OCI-LY7 (cell line): ENCODE data around the gene RPL28. TPM values are rescaled to one million over a fixed set of nuclear protein-coding genes. Genes with fewer than 3 reads are reported as not detected.

Experiments
- BruUV-seq: library from RNA; stranded (reverse); fragments of 400-500 nt; replicated peaks from 2 replicates; lab custom pipeline; 2021; lab: Mats Ljungman, UMichigan
- CTCF ChIA-PET: fragments of 300-600 bp; sonication (Branson Sonifier 250); formaldehyde crosslinking; loops from one replicate; lab custom pipeline; 2022; ENCODE audit warnings: antibody characterized with exemption; ENCODE audit not compliant: unreplicated experiment; lab: Charles Lee
- POLR2A ChIA-PET: fragments of 300-600 bp; sonication (Branson Sonifier 250); formaldehyde crosslinking; loops from one replicate; lab custom pipeline; 2022; ENCODE audit warnings: antibody characterized with exemption; lab: Charles Lee
- DNase-seq: peaks from one replicate; pipeline ENCODE4 v3.0.0-alpha.2; 2015; ENCODE audit warnings: low spot score
- H2AFZ ChIP-seq: fragments of 200-600 bp; sonication (generic), shearing (Covaris generic); 2 replicates; pipeline ENCODE4 v1.6.1; 2014; ENCODE audit warnings: mild to moderate bottlenecking, antibody characterized with exemption, low read length, moderate library complexity
- H3K27ac ChIP-seq: fragments of 200-600 bp; sonication (generic); 2 replicates; pipeline ENCODE4 v1.5.1; 2014; ENCODE audit warnings: mixed run types, low read depth, mild to moderate bottlenecking, moderate library complexity, low read length, inconsistent platforms; ENCODE audit not compliant: poor library complexity, severe bottlenecking
- H3K36me3 ChIP-seq: fragments of 200-600 bp; sonication (generic); 2 replicates; pipeline ENCODE4 v1.6.1; 2014; ENCODE audit warnings: mild to moderate bottlenecking, antibody characterized with exemption, low read length, moderate library complexity, mixed read lengths; ENCODE audit not compliant: insufficient read depth
- H3K4me1 ChIP-seq: fragments of 200-600 bp; sonication (generic); 2 replicates; pipeline ENCODE4 v1.5.1; 2014; ENCODE audit warnings: mild to moderate bottlenecking, low read length; ENCODE audit not compliant: insufficient read depth, poor library complexity, severe bottlenecking
- H3K4me2 ChIP-seq: fragments of 200-600 bp; sonication (generic); 2 replicates; pipeline ENCODE4 v1.6.1; 2014; ENCODE audit warnings: mild to moderate bottlenecking, low read length
- H3K4me3 ChIP-seq: fragments of 200-600 bp; sonication (generic); 2 replicates; pipeline ENCODE4 v1.5.1; 2014; ENCODE audit warnings: mild to moderate bottlenecking, low read depth, low read length; ENCODE audit not compliant: poor library complexity, severe bottlenecking
- H3K79me2 ChIP-seq: fragments of 200-600 bp; sonication (generic); 2 replicates; pipeline ENCODE4 v1.6.1; 2016; ENCODE audit warnings: low read depth, mild to moderate bottlenecking, low read length, moderate library complexity, mixed read lengths; ENCODE audit not compliant: insufficient read depth
- H3K9me2 ChIP-seq: fragments of 200-600 bp; sonication (generic); 2 replicates; pipeline ENCODE4 v1.6.1; 2016; ENCODE audit warnings: mild to moderate bottlenecking, low read length, mixed read lengths; ENCODE audit not compliant: insufficient read depth
- H3K9me3 ChIP-seq: fragments of 200-600 bp; sonication (generic); 2 replicates; pipeline ENCODE4 v1.6.1; 2014; ENCODE audit warnings: mild to moderate bottlenecking, mixed run types, low read length, mixed read lengths
- H4K20me1 ChIP-seq: fragments of 200-600 bp; sonication (generic); 2 replicates; pipeline ENCODE4 v1.6.1; 2014; ENCODE audit warnings: mild to moderate bottlenecking, antibody characterized with exemption, low read length, moderate library complexity, mixed read lengths; ENCODE audit not compliant: insufficient read depth
- CTCF ChIP-seq: fragments of 200-600 bp; sonication (generic); conservative IDR thresholded peaks from 2 replicates; pipeline ENCODE4 v1.5.1; 2014; ENCODE audit warnings: mild to moderate bottlenecking, antibody characterized with exemption, low read length, moderate library complexity, mixed read lengths
- EZH2phosphoT487 ChIP-seq: fragments of 200-600 bp; sonication (generic); IDR thresholded peaks from 2 replicates; pipeline ENCODE4 v1.6.1; 2018; ENCODE audit warnings: low read depth, borderline replicate concordance, mild to moderate bottlenecking, mixed run types, antibody characterized with exemption, low read length, moderate library complexity, mixed read lengths
- intact Hi-C: fragments of 100-400 bp; cut with micrococcal nuclease; formaldehyde crosslinking; loops from one replicate; pipeline ENCODE4 v1.10.0; 2022; ENCODE audit not compliant: unreplicated experiment
- total RNA-seq, 2 experiments: library from RNA; depleted of rRNA in 1 of 2; stranded (reverse); fragments of >200 nt in 1 of 2; shearing (Covaris generic) in 1 of 2; gene quantifications; 2 replicates each; pipeline ENCODE4 v1.2.3, GENCODE V29; 2014 to 2022

Gene RPL28
- total RNA-seq, 2 experiments from 2014 or later: 872 to 2,656 TPM

GRCh38 chr19:55451965-55452748 lies 66.4 kb downstream of the RPL28 start:
- POLR2A ChIA-PET: no interaction called here
- BruUV-seq: no TSS peak
- H3K79me2 ChIP-seq: no peaks in the 10 kb centered on the region
- no peak overlapping the region for H3K4me3 ChIP-seq
- H3K4me1 ChIP-seq: no peaks in the 10 kb centered on the region
- H4K20me1 ChIP-seq: no peaks in the 10 kb centered on the region
- no peak for DNase-seq
- H3K36me3 ChIP-seq: peaks cover 15% of the 10 kb centered on the region
- CTCF ChIA-PET: no interaction called here
- H3K9me3 ChIP-seq: no peaks in the 10 kb centered on the region
- H3K4me2 ChIP-seq: peak overlapping the region; percentile 26; the same call in 1 of the 2 replicates
- no peak overlapping the region for H2AFZ ChIP-seq
- no peaks in the 10 kb centered on the region for H3K9me2 ChIP-seq
- intact Hi-C loops: no loop called here
- TF ChIP-seq CTCF (no peak), EZH2phosphoT487 (no peak)
- no peak overlapping the region for H3K27ac ChIP-seq

Other genes starting within 250 kb of the RPL28 start
- gene TNNT1, start 236.7 kb upstream of the RPL28 start, total RNA-seq (2014; rRNA removed; shearing (Covaris generic)): 17.6 and 21.9 TPM in 2 replicates
- 11.2 and 11.6 TPM in 2 replicates for gene TNNT1, start 236.7 kb upstream of the RPL28 start, total RNA-seq (2022)
- gene TNNI3, start 228.2 kb upstream of the RPL28 start, total RNA-seq (2014; rRNA removed; shearing (Covaris generic)): 2.6 TPM in 1 of 2 replicates, not detected in the other
- not detected in 2 replicates for gene TNNI3, start 228.2 kb upstream of the RPL28 start, total RNA-seq (2022)
- gene DNAAF3, start 219.3 kb upstream of the RPL28 start, total RNA-seq (2014; rRNA removed; shearing (Covaris generic)): 0.85 and 2.8 TPM in 2 replicates
- 2.2 and 2.5 TPM in 2 replicates for gene DNAAF3, start 219.3 kb upstream of the RPL28 start, total RNA-seq (2022)
- 0.44 TPM in 1 of 2 replicates, not detected in the other for gene SYT5, start 205.6 kb upstream of the RPL28 start, total RNA-seq (2014; rRNA removed; shearing (Covaris generic))
- 0.84 and 1.3 TPM in 2 replicates for gene SYT5, start 205.6 kb upstream of the RPL28 start, total RNA-seq (2022)
- not detected in 2 replicates for gene PTPRH, start 176.4 kb upstream of the RPL28 start, total RNA-seq (2014; rRNA removed; shearing (Covaris generic))
- gene PTPRH, start 176.4 kb upstream of the RPL28 start, total RNA-seq (2022): not detected in 2 replicates
- 6.7 and 8.1 TPM in 2 replicates for gene TMEM86B, start 157.2 kb upstream of the RPL28 start, total RNA-seq (2014; rRNA removed; shearing (Covaris generic))
- gene TMEM86B, start 157.2 kb upstream of the RPL28 start, total RNA-seq (2022): 13.7 and 13.8 TPM in 2 replicates
- gene PPP6R1, start 126.9 kb upstream of the RPL28 start, total RNA-seq (2014; rRNA removed; shearing (Covaris generic)): 82.0 and 89.6 TPM in 2 replicates
- gene PPP6R1, start 126.9 kb upstream of the RPL28 start, total RNA-seq (2022): 156 and 161 TPM in 2 replicates
- gene HSPBP1, start 105.8 kb upstream of the RPL28 start, total RNA-seq (2014; rRNA removed; shearing (Covaris generic)): 41.3 and 50.5 TPM in 2 replicates
- 31.9 and 38.7 TPM in 2 replicates for gene HSPBP1, start 105.8 kb upstream of the RPL28 start, total RNA-seq (2022)
- gene BRSK1, start 101.9 kb upstream of the RPL28 start, total RNA-seq (2014; rRNA removed; shearing (Covaris generic)): 15.9 and 16.1 TPM in 2 replicates
- gene BRSK1, start 101.9 kb upstream of the RPL28 start, total RNA-seq (2022): 23.9 and 25.7 TPM in 2 replicates
- not detected in 2 replicates for gene TMEM150B, start 60.6 kb upstream of the RPL28 start, total RNA-seq (2014; rRNA removed; shearing (Covaris generic))
- not detected in 2 replicates for gene TMEM150B, start 60.6 kb upstream of the RPL28 start, total RNA-seq (2022)
- gene KMT5C, start 46.1 kb upstream of the RPL28 start, total RNA-seq (2014; rRNA removed; shearing (Covaris generic)): 21.2 and 22.8 TPM in 2 replicates
- 36.1 and 43.4 TPM in 2 replicates for gene KMT5C, start 46.1 kb upstream of the RPL28 start, total RNA-seq (2022)
- not detected in 2 replicates for gene COX6B2, start 31.2 kb upstream of the RPL28 start, total RNA-seq (2014; rRNA removed; shearing (Covaris generic))
- not detected in 2 replicates for gene COX6B2, start 31.2 kb upstream of the RPL28 start, total RNA-seq (2022)
- gene GARIN5B, start 22.7 kb upstream of the RPL28 start, total RNA-seq (2014; rRNA removed; shearing (Covaris generic)): not detected in 2 replicates
- gene GARIN5B, start 22.7 kb upstream of the RPL28 start, total RNA-seq (2022): not detected in 2 replicates
- gene IL11, start 15.5 kb upstream of the RPL28 start, total RNA-seq (2014; rRNA removed; shearing (Covaris generic)): 0.32 TPM in 1 of 2 replicates, not detected in the other
- gene IL11, start 15.5 kb upstream of the RPL28 start, total RNA-seq (2022): 0.46 and 0.55 TPM in 2 replicates
- gene TMEM190, start 9.1 kb upstream of the RPL28 start, total RNA-seq (2014; rRNA removed; shearing (Covaris generic)): not detected in 2 replicates
- gene TMEM190, start 9.1 kb upstream of the RPL28 start, total RNA-seq (2022): not detected in 2 replicates
- 2.6 and 2.7 TPM in 2 replicates for gene TMEM238, start 1.6 kb upstream of the RPL28 start, total RNA-seq (2014; rRNA removed; shearing (Covaris generic))
- gene TMEM238, start 1.6 kb upstream of the RPL28 start, total RNA-seq (2022): 6.5 and 7.1 TPM in 2 replicates
- gene UBE2S, start 21.9 kb downstream of the RPL28 start, total RNA-seq (2014; rRNA removed; shearing (Covaris generic)): 682 and 848 TPM in 2 replicates
- 285 and 321 TPM in 2 replicates for gene UBE2S, start 21.9 kb downstream of the RPL28 start, total RNA-seq (2022)
- gene SHISA7, start 57.4 kb downstream of the RPL28 start, total RNA-seq (2014; rRNA removed; shearing (Covaris generic)): not detected in 2 replicates
- not detected in 2 replicates for gene SHISA7, start 57.4 kb downstream of the RPL28 start, total RNA-seq (2022)
- gene ISOC2, start 75.7 kb downstream of the RPL28 start, total RNA-seq (2014; rRNA removed; shearing (Covaris generic)): 89.5 and 115 TPM in 2 replicates
- gene ISOC2, start 75.7 kb downstream of the RPL28 start, total RNA-seq (2022): 37.0 and 37.7 TPM in 2 replicates
- not detected in 2 replicates for gene C19orf85, start 78.8 kb downstream of the RPL28 start, total RNA-seq (2014; rRNA removed; shearing (Covaris generic))
- gene C19orf85, start 78.8 kb downstream of the RPL28 start, total RNA-seq (2022): not detected in 2 replicates
- gene ZNF628, start 90.7 kb downstream of the RPL28 start, total RNA-seq (2014; rRNA removed; shearing (Covaris generic)): 1.8 and 5.2 TPM in 2 replicates
- 8.6 and 10.6 TPM in 2 replicates for gene ZNF628, start 90.7 kb downstream of the RPL28 start, total RNA-seq (2022)
- gene NAT14, start 99.3 kb downstream of the RPL28 start, total RNA-seq (2014; rRNA removed; shearing (Covaris generic)): 29.1 and 33.2 TPM in 2 replicates
- gene NAT14, start 99.3 kb downstream of the RPL28 start, total RNA-seq (2022): 24.2 and 28.3 TPM in 2 replicates
- 0.23 and 0.50 TPM in 2 replicates for gene SSC5D, start 102.5 kb downstream of the RPL28 start, total RNA-seq (2014; rRNA removed; shearing (Covaris generic))
- 1.7 and 2.7 TPM in 2 replicates for gene SSC5D, start 102.5 kb downstream of the RPL28 start, total RNA-seq (2022)
- not detected in 2 replicates for gene SBK2, start 151.2 kb downstream of the RPL28 start, total RNA-seq (2014; rRNA removed; shearing (Covaris generic))
- not detected in 2 replicates for gene SBK2, start 151.2 kb downstream of the RPL28 start, total RNA-seq (2022)
- not detected in 2 replicates for gene SBK3, start 159.6 kb downstream of the RPL28 start, total RNA-seq (2014; rRNA removed; shearing (Covaris generic))
- 0.34 and 0.68 TPM in 2 replicates for gene SBK3, start 159.6 kb downstream of the RPL28 start, total RNA-seq (2022)
- gene ZNF579, start 194.9 kb downstream of the RPL28 start, total RNA-seq (2014; rRNA removed; shearing (Covaris generic)): 4.1 and 6.1 TPM in 2 replicates
- gene ZNF579, start 194.9 kb downstream of the RPL28 start, total RNA-seq (2022): 11.1 and 11.6 TPM in 2 replicates
- 6.0 and 6.8 TPM in 2 replicates for gene FIZ1, start 213.6 kb downstream of the RPL28 start, total RNA-seq (2014; rRNA removed; shearing (Covaris generic))
- 17.1 and 18.0 TPM in 2 replicates for gene FIZ1, start 213.6 kb downstream of the RPL28 start, total RNA-seq (2022)
- gene ZNF524, start 214.4 kb downstream of the RPL28 start, total RNA-seq (2014; rRNA removed; shearing (Covaris generic)): 14.5 and 21.6 TPM in 2 replicates
- gene ZNF524, start 214.4 kb downstream of the RPL28 start, total RNA-seq (2022): 9.2 and 12.3 TPM in 2 replicates
- 2.1 and 3.0 TPM in 2 replicates for gene ZNF865, start 219.7 kb downstream of the RPL28 start, total RNA-seq (2014; rRNA removed; shearing (Covaris generic))
- 11.3 and 13.0 TPM in 2 replicates for gene ZNF865, start 219.7 kb downstream of the RPL28 start, total RNA-seq (2022)
- 3.4 and 6.6 TPM in 2 replicates for gene ZNF784, start 238.6 kb downstream of the RPL28 start, total RNA-seq (2014; rRNA removed; shearing (Covaris generic))
- 4.0 and 5.4 TPM in 2 replicates for gene ZNF784, start 238.6 kb downstream of the RPL28 start, total RNA-seq (2022)